Measurements from ENCODE around the gene WDR55. TPM values are rescaled to one million over a fixed set of nuclear protein-coding genes. Genes with fewer than 3 reads are reported as not detected.
A peak's percentile ranks its signal among the peaks of the same experiment; 100 is the strongest.

Gene WDR55
- total and polyA plus RNA-seq, 2 of the 13 experiments (the other 11 are each of a cell fraction or from before 2014, with no cell fraction given): 17.7 to 18.2 TPM

GRCh38 chr5:140700177-140701144 lies 35.8 kb downstream of the WDR55 start, which contains the start of gene ZMAT2 (continued):
- TF ChIP-seq ZBTB40 (IDR thresholded peaks at IDR 0.05) (no peak), ZBTB40 (CRISPR knock-in tag; IDR thresholded peaks at IDR 0.05) (peak; percentile 45; the same call in 1 of the 2 replicates), ZBED4 (CRISPR knock-in tag; IDR thresholded peaks at IDR 0.05; ENCODE audit: borderline replicate concordance) (peak; percentile 83; the same call in 1 of the 2 replicates), SOX5 (CRISPR knock-in tag; IDR thresholded peaks at IDR 0.05; ENCODE audit: borderline replicate concordance) (peak; percentile 20; the same call in 1 of the 2 replicates), SETDB1 (CRISPR knock-in tag; IDR thresholded peaks at IDR 0.05; ENCODE audit: borderline replicate concordance) (no peak), CBX5 (CRISPR knock-in tag; IDR thresholded peaks at IDR 0.05; ENCODE audit: borderline replicate concordance) (no peak), NFE2 (CRISPR knock-in tag; IDR thresholded peaks at IDR 0.05) (no peak), ZNF124 (CRISPR knock-in tag; IDR thresholded peaks at IDR 0.05) (peak; percentile 57; the same call in 1 of the 2 replicates), NR2F1 (CRISPR knock-in tag; IDR thresholded peaks at IDR 0.05) (no peak), MEIS1 (CRISPR knock-in tag; IDR thresholded peaks at IDR 0.05; ENCODE audit: borderline replicate concordance) (no peak), ZNF784 (CRISPR knock-in tag; IDR thresholded peaks at IDR 0.05; ENCODE audit: borderline replicate concordance) (peak; percentile 45; the same call in 1 of the 2 replicates), ZBTB7A (CRISPR knock-in tag; IDR thresholded peaks at IDR 0.05) (peak; percentile 15; the same call in 1 of the 2 replicates), ZFYVE20 (CRISPR knock-in tag; IDR thresholded peaks at IDR 0.05; ENCODE audit: borderline replicate concordance, low read depth) (no peak), GFI1 (CRISPR knock-in tag; IDR thresholded peaks at IDR 0.05; ENCODE audit: borderline replicate concordance) (no peak; the same call in 1 of the 2 replicates)

All from HepG2 (cell line).